Ammon's horn (tissue), 1 donor: ENCODE results near the gene IL18RAP.

Experiments used
- DNase-seq: peaks from one replicate; pipeline ENCODE4 v3.0.0-alpha.2; 2016; ENCODE audit warnings: low spot score

The IL18RAP gene

DNA sequence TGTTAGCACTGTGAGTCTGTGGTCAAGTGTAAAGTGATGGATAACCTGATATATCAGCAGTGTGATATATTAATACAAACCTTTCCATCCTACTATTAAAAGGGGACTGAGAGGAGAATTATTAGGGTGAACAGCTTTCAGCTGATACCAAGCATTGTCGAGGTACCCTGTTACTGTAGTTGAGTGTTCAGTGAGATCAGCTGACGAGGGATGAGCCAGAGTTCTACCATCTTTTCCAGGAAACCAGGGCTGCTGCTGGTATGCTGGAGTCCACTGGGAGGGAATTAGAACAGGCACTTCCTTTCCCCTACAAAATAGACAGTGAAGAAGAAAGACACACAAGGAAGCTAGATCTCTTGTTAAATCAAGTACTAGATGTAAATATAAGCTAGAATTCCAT is 408 bp downstream of the IL18RAP start:
- DNase-seq: no peak

GRCh38 chr2:102424754-102425153 is 1.8 kb downstream of the IL18RAP start:
- no peak for DNase-seq

DNA sequence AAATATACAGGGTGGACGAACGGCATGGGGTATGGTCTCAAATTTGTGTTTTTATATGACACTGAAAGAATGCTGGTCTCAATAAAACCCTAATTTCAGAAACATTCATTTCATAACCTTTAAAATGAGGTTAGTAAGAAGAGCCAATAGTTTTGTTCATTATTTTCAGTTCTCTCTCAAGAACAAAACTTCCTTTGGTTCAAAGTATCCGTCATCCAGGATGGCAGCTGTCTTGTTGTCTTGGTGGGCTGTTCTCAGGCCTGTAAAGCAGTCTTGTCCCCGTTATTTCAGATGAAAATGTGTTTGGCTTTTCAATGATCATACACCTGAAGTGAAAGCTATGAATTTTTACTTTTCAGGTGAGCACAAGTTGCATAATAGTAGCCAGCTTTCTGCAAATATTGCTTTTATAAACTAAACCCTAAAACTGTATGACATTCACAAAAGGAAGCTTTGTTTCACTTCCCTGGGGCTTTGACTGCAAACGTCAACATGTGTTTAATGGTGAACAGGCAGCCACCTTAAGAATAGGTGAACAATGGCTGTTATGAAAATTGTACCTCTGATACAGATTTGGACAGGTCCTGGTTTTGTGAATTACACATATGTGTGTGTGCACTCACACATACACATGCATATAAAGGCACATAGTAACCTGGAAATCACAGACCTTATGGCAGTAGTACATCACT is 2.6 kb downstream of the IL18RAP start:
- DNase-seq: no peak

GRCh38 chr2:102427249-102427648 is 4.3 kb downstream of the IL18RAP start:
- DNase-seq: no peak

DNA sequence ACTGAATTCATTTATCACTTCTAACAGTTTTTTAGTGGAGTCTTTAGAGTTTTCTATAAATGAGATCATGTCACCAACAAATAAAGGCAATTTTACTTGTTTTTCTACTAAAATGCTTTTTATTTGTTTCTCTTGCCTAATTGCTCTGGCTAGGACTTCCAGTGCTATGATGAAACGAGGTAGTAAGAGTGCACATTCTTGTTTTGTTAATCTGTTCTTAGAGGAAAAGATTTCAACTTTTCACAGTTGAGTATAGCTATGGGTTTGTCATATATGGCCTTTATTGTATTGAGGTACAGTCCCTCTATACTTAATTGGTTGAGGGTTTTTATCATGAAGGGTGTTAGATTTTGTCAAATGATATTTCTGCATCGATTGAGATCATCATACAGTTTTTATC is 5.6 kb downstream of the IL18RAP start:
- DNase-seq: no peak

- no peak for DNase-seq
Measured at GRCh38 chr2:102432386-102432785, 9.4 kb downstream of the IL18RAP start.

GRCh38 chr2:102433973-102434654 is 11.2 kb downstream of the IL18RAP start:
- DNase-seq: no peak

DNA sequence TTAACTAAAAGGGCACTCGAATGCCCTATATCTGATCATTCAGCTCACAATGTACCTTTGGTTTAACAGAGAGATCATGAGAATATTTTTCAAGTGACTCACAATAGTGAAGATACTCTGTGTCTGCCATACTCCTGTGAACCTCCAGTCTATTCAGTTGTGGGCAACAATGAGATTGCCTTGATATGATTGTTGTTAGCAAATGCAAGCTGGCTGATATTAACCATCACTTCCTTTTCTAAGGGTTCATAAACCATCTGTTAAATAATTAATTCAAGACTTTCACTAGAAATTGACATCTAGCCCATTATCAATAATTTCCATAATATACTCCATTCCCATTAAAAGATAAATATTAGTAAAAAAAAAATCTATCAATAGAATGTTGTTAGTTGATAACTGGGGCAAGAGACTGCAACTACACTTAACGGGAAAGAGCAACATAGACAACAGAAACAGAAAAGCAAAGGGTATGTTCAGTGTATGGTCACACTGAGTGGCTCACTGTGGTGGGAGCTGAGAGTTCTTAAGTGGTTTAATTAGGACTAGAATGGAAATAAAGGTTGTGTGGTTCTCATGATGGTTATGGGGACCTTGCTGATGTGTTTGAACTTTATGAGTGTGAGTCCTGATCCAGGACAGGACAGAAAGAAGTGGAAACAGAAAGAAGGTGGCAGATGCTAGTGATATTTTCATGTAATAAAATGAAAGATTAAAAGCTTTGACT is 11.9 kb downstream of the IL18RAP start:
- no peak for DNase-seq

GRCh38 chr2:102435741-102436140 is 12.8 kb downstream of the IL18RAP start:
- no peak for DNase-seq

GRCh38 chr2:102436323-102436722 is 13.4 kb downstream of the IL18RAP start:
- no peak for DNase-seq

GRCh38 chr2:102437122-102437521 is 14.2 kb downstream of the IL18RAP start:
- DNase-seq: no peak

GRCh38 chr2:102438111-102438510 is 15.2 kb downstream of the IL18RAP start:
- DNase-seq: no peak

- DNase-seq: no peak
Measured at GRCh38 chr2:102438578-102438977, 15.6 kb downstream of the IL18RAP start.

GRCh38 chr2:102439065-102439695 is 16.2 kb downstream of the IL18RAP start:
- no peak for DNase-seq

- peak; percentile 23 for DNase-seq
Measured at GRCh38 chr2:102442967-102443828, 20.2 kb downstream of the IL18RAP start.

DNA sequence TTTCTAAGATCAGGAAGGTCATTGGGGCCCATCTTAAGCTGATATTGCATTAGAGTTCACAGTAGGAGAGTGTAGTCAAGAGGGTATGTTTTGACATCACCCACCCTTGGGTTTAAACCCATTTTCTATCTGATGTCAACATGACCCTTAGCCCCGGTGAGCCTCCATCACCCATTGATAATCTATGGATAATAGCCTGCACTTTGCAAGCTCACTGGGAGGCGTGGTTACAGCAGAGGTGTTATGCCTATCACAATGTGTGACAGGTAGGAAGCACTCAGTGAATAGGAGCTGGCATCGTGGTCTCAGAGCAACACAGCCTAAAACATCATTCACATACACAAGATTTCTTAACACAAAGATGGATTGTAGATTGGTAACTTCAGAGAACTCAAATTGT is 21.3 kb downstream of the IL18RAP start:
- DNase-seq: no peak

DNA sequence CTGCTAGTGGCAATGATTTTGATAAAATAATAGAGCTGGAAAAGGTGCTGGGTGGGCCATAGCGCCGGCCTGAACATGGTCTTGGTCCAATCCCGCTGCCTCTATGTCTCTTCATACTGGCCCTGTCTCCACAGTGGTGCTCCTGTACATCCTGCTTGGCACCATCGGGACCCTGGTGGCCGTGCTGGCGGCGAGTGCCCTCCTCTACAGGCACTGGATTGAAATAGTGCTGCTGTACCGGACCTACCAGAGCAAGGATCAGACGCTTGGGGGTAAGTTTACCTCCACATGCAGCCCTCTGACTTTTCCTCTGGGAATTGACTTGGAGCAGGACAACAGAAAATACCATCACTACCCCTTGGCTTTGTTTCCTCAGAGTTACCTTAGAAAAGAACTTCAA is 24.0 kb downstream of the IL18RAP start:
- no peak for DNase-seq

DNA sequence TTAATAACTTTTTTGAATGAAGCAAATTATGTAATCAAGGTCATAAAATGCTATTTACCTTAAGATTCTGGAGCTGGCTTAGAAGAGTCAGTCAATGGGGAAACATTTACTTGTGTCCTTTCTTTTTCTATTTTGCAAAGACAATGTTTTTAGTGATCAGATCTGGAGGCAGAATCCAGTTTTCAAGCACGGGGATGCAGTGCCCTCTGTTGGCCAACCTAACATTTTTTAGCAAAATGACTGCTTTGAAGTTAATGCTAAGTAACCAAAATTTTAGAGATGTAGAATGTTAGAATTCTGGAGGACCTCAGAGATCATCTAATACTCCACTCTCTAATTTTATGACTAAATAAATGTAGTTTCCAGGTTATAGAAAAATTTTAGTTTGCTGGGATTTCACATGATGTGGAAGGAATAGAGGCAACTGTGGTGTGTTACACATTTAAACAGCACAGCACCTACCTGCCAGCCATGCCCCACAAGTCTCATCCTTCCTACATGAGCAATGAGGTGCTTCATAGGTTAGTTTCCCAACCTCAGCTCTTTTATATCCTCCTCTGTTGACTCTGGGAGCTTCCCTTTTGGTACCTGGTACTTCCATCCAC is 26.5 kb downstream of the IL18RAP start:
- peak; percentile 60 for DNase-seq

DNA sequence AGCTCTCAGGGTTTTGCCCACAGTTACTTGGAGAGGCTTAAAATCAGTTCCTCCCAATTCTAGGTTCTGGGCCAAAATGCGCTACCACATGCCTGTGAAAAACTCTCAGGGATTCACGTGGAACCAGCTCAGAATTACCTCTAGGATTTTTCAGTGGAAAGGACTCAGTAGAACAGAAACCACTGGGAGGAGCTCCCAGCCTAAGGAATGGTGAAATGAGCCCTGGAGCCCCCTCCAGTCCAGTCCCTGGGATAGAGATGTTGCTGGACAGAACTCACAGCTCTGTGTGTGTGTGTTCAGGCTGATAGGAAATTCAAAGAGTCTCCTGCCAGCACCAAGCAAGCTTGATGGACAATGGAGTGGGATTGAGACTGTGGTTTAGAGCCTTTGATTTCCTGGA is 29.0 kb downstream of the IL18RAP start:
- no peak for DNase-seq

DNA sequence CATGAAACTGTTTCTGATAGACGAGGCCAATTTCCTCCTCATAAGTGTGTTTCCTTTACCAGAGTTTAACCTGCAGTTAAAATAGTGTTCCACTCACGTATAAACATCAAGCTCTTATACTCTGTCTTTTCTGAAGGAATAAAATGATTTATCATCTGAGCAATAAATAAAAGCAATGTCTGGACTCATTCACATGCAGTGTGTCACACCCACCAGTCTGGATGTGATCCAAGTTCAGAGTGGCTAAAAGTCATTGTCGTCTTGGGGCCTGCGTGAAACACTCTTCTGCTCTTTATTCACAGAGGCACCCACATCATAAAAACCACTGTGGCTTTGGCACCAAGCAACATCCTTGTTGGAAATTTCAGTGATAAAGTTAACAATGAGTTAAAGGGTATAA is 30.5 kb downstream of the IL18RAP start:
- no peak for DNase-seq

DNA sequence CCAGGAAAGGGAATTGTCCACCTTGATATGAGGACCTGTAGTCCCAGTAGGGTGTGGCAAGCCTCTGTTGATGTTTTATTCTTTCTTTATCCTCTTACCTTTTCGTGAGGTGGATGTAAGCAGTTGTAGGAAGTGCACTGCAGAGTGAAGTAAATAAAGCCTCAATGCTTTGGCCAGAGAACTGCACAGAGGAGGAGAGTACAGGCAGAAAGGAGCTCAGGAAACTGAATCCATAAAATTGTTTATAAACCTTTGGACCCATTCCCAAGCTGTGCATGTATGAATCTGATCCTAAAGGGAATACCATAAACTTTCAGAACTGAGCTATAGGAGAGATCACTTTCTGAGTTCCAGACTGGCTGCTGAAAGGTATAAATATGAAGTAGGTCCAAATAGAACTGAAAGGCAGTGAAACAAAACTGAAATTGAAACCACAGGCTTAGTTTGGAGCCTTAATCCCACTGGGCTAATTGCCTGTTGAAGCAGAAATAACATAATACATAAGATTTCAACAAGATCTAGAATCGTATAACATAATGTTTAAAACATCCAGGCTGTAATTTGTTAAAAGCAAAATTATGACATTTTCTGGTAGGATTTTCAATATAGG is 32.2 kb downstream of the IL18RAP start:
- DNase-seq: no peak
